WERI-Rb-1 (cell line): Measurements from ENCODE around the gene NAPG.
"Not testable (repeated sequence)": the region's sequence is repeated elsewhere in the genome, so short reads cannot be mapped to it uniquely, and the experiment has no call there.

Experiments
- DNase-seq: peaks from one replicate; pipeline ENCODE4 v3.0.0-alpha.2; 2020
- H3K27ac ChIP-seq: fragments of 250-450 bp; sonication (Bioruptor Pico); 2 replicates; pipeline ENCODE4 v1.5.1; 2020; ENCODE audit warnings: mild to moderate bottlenecking, moderate library complexity
- H3K27me3 ChIP-seq: fragments of 250-450 bp; sonication (Bioruptor Pico); 2 replicates; pipeline ENCODE4 v1.5.1; 2021; ENCODE audit warnings: mild to moderate bottlenecking, low read depth, moderate library complexity; ENCODE audit not compliant: insufficient read depth, severe bottlenecking
- H3K36me3 ChIP-seq: fragments of 250-450 bp; sonication (Bioruptor Pico); 2 replicates; pipeline ENCODE4 v1.5.1; 2020; ENCODE audit warnings: mild to moderate bottlenecking, moderate library complexity
- H3K4me3 ChIP-seq: 2 replicates; pipeline ENCODE4 v1.5.1; 2011; ENCODE audit warnings: low read depth, mild to moderate bottlenecking, control low read depth, low read length
- H3K9me3 ChIP-seq: fragments of 250-450 bp; sonication (Bioruptor Pico); 2 replicates; pipeline ENCODE4 v1.5.1; 2021; ENCODE audit warnings: mild to moderate bottlenecking, moderate library complexity; ENCODE audit not compliant: severe bottlenecking
- CTCF ChIP-seq: IDR thresholded peaks from 2 replicates; pipeline ENCODE4 v1.5.1; 2011; ENCODE audit warnings: low read depth, mild to moderate bottlenecking, control low read depth, inconsistent platforms, low read length

The NAPG gene

DNA sequence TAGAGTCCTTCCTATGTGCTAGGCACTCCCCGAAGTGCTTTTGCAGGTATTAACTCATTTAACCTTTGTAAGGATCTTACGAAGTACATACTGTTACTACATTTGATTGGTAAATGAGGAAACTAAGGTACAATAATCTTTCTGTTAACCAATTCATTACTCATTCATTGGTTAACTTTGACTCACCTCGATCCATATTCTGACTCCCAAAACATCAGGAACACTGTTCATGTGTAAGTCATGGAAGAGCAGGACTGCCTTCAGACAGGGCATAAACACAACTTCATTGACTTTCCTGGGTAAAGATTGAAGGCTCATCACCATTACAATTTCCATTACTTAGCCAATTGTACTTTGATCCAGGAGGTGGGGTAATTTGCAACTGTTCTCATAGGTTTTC, 40.6 kb downstream of the NAPG start:
- Histone ChIP-seq H3K27ac (no peak overlapping the region), H3K36me3 (no peaks in the 10 kb centered on the region), H3K4me3 (no peak overlapping the region), H3K27me3 (no peaks in the 10 kb centered on the region), H3K9me3 (no peaks in the 10 kb centered on the region)
- no peak for DNase-seq
- TF ChIP-seq CTCF = no peak

DNA sequence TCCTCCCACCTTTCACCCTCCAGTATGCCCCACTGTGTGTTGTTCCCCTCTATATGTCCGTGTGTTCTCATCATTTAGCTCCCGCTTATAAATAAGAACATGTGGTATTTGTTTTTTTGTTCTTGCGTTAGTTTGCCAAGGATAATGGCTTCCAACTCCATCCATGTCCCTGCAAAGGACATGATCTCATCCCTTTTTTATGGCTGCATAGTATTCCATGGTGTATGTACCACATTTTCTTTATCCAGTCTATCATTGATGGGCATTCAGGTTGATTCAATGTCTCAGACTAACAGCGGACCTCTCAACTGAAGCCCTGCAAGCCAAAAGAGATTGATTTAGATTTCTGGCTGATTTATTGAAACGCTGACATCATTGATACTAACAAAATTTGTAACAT, 44.1 kb downstream of the NAPG start:
- H3K9me3 ChIP-seq, H3K27ac ChIP-seq: not testable (repeated sequence)

DNA sequence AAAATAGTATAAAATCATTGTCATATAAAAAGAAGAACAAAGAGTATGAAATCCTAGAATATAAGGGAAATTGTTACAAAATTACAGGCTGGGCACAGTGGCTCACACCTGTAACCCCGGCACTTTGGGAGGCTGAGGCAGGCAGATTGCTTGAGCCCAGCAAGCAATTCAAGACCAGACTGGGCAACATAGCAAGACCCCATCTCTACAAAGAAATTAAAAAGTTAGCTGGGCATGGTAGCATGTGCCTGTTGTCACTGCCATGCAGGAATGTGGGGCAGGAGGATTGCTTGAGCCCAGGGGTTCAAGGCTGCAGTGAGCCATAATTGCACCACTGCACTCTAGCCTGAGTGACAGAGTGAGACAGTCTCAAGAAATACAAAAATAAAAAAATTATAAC, 44.8 kb downstream of the NAPG start:
- Histone ChIP-seq H3K4me3 (no peak overlapping the region), H3K27ac (no peak overlapping the region), H3K36me3 (no peaks in the 10 kb centered on the region), H3K9me3 (no peaks in the 10 kb centered on the region), H3K27me3 (no peaks in the 10 kb centered on the region)
- DNase-seq = no peak
- no peak for TF ChIP-seq CTCF

More for the DNA sequence above, 44.1 kb downstream of the NAPG start:
- not testable (repeated sequence) for H3K27me3 ChIP-seq, DNase-seq, H3K4me3 ChIP-seq, H3K36me3 ChIP-seq

DNA sequence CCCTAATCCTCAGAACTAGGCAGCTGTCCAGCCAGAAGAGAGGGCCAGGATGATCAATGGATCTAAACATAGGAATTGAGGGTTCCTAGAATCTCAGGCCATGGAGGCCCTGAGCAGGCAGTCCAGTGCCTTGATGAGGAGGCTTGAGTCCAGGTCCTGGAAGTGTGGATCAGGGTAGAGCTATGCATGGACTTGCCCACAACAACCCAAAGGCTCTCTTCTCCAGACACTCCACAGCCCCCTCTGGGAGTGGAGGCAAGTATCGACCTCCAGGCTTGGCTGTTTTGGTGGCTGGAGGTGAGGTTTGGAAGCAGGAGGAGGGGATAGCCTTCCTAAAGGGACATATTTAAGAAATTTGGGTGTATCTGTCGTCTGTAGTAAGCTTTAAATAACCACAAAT, 45.7 kb downstream of the NAPG start:
- DNase-seq = no peak
- no peak overlapping the region for H3K4me3 ChIP-seq
- H3K27me3 ChIP-seq = no peaks in the 10 kb centered on the region
- H3K36me3 ChIP-seq = no peaks in the 10 kb centered on the region
- no peak for TF ChIP-seq CTCF
- H3K27ac ChIP-seq = no peak overlapping the region
- no peaks in the 10 kb centered on the region for H3K9me3 ChIP-seq

- H3K4me3 ChIP-seq, H3K27me3 ChIP-seq, DNase-seq, H3K9me3 ChIP-seq, H3K36me3 ChIP-seq, H3K27ac ChIP-seq: not testable (repeated sequence)
These were observed 47.4 kb downstream of the NAPG start for GRCh38 chr18:10573261-10573660.

GRCh38 chr18:10574412-10574811, 48.6 kb downstream of the NAPG start:
- H3K27ac ChIP-seq, H3K9me3 ChIP-seq, H3K36me3 ChIP-seq, DNase-seq, H3K27me3 ChIP-seq, H3K4me3 ChIP-seq: not testable (repeated sequence)

- H3K4me3 ChIP-seq, H3K36me3 ChIP-seq, DNase-seq, H3K27ac ChIP-seq, H3K9me3 ChIP-seq, H3K27me3 ChIP-seq: not testable (repeated sequence)
These were observed 52.2 kb downstream of the NAPG start for GRCh38 chr18:10577842-10578572.

GRCh38 chr18:10578573-10578899, 52.7 kb downstream of the NAPG start:
- H3K36me3 ChIP-seq, H3K27ac ChIP-seq, DNase-seq, H3K27me3 ChIP-seq, H3K9me3 ChIP-seq, H3K4me3 ChIP-seq: not testable (repeated sequence)
